ENCODE data around the gene PARN.

DNA sequence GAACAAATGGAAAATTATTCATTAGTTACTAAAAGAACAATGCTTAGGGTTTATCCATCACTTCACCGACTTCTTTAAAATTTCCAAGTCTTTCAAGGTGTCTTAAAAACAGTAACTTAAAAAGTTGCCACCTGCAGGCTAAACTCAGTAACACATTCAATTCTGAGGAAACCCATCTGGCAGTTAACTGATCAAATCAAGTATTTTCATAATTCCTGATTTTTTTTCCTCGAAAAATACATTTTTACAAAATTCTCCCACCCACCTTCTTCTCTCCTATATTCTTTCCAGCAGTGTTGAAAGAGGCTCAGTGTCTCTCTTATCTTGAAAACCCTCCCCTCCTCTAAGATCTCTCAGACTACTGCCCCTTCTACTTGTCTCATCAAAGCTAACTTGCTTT is 29.9 kb downstream of the PARN start:
- TF ChIP-seq, protein P1, sequence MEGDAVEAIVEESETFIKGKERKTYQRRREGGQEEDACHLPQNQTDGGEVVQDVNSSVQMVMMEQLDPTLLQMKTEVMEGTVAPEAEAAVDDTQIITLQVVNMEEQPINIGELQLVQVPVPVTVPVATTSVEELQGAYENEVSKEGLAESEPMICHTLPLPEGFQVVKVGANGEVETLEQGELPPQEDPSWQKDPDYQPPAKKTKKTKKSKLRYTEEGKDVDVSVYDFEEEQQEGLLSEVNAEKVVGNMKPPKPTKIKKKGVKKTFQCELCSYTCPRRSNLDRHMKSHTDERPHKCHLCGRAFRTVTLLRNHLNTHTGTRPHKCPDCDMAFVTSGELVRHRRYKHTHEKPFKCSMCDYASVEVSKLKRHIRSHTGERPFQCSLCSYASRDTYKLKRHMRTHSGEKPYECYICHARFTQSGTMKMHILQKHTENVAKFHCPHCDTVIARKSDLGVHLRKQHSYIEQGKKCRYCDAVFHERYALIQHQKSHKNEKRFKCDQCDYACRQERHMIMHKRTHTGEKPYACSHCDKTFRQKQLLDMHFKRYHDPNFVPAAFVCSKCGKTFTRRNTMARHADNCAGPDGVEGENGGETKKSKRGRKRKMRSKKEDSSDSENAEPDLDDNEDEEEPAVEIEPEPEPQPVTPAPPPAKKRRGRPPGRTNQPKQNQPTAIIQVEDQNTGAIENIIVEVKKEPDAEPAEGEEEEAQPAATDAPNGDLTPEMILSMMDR (conservative IDR thresholded peaks at IDR 0.05), result peak; percentile 67
- TF ChIP-seq ZFX (IDR thresholded peaks at IDR 0.05), result no peak

Measured in C4-2B (cell line).